ENCODE data around the gene FAM228B.
"Not testable (repeated sequence)": the region's sequence is repeated elsewhere in the genome, so short reads cannot be mapped to it uniquely, and the experiment has no call there.

Gene FAM228B

GRCh38 chr2:24159708-24160107, 36.4 kb downstream of the FAM228B start:
- DNase-seq (ENCODE audit: low spot score): no peak

- DNase-seq (ENCODE audit: low spot score): no peak
These were observed 37.5 kb downstream of the FAM228B start for GRCh38 chr2:24160761-24161160.

- no peak for DNase-seq (ENCODE audit: low spot score)
These were observed 39.2 kb downstream of the FAM228B start for GRCh38 chr2:24162494-24162893.

GRCh38 chr2:24163186-24163585, 39.9 kb downstream of the FAM228B start:
- no peak for DNase-seq (ENCODE audit: low spot score)

- DNase-seq (ENCODE audit: low spot score): no peak
These were observed 40.3 kb downstream of the FAM228B start for GRCh38 chr2:24163601-24164000.

- DNase-seq (ENCODE audit: low spot score): peak; percentile 82
These were observed 41.2 kb downstream of the FAM228B start for GRCh38 chr2:24164416-24164973.

GRCh38 chr2:24169023-24169422, 45.8 kb downstream of the FAM228B start:
- DNase-seq (ENCODE audit: low spot score): no peak

- DNase-seq (ENCODE audit: low spot score): no peak
These were observed 51.6 kb downstream of the FAM228B start, which contains the start of gene FAM228A for GRCh38 chr2:24174851-24175277. Gene FAM228A, plus strand, starts transcription at chr2:24175053. Its CDS starts 428 bp downstream, at chr2:24175481.

GRCh38 chr2:24175631-24176187, 52.4 kb downstream of the FAM228B start:
- DNase-seq (ENCODE audit: low spot score): no peak

GRCh38 chr2:24176326-24176725, 53.1 kb downstream of the FAM228B start:
- no peak for DNase-seq (ENCODE audit: low spot score)

- DNase-seq (ENCODE audit: low spot score): no peak
These were observed 56.4 kb downstream of the FAM228B start for GRCh38 chr2:24179683-24180082.

- DNase-seq (ENCODE audit: low spot score): no peak
These were observed 58.6 kb downstream of the FAM228B start for GRCh38 chr2:24181849-24182248.

- no peak for DNase-seq (ENCODE audit: low spot score)
These were observed 59.2 kb downstream of the FAM228B start for GRCh38 chr2:24182507-24182906.

GRCh38 chr2:24183366-24184069, 60.2 kb downstream of the FAM228B start:
- no peak for DNase-seq (ENCODE audit: low spot score)

- no peak for DNase-seq (ENCODE audit: low spot score)
These were observed 66.3 kb downstream of the FAM228B start for GRCh38 chr2:24189551-24189950.

GRCh38 chr2:24190503-24190902, 67.2 kb downstream of the FAM228B start:
- no peak for DNase-seq (ENCODE audit: low spot score)

- no peak for DNase-seq (ENCODE audit: low spot score)
These were observed 67.9 kb downstream of the FAM228B start for GRCh38 chr2:24191156-24191555.

- DNase-seq (ENCODE audit: low spot score): no peak
These were observed 68.6 kb downstream of the FAM228B start for GRCh38 chr2:24191848-24192247.

GRCh38 chr2:24197213-24197612, 73.9 kb downstream of the FAM228B start:
- not testable (repeated sequence) for DNase-seq (ENCODE audit: low spot score)

- DNase-seq (ENCODE audit: low spot score): no peak
These were observed 76.8 kb downstream of the FAM228B start for GRCh38 chr2:24199968-24200590.

- DNase-seq (ENCODE audit: low spot score): no peak
These were observed 77.5 kb downstream of the FAM228B start for GRCh38 chr2:24200799-24201198.

GRCh38 chr2:24203029-24203786, 79.9 kb downstream of the FAM228B start:
- no peak for DNase-seq (ENCODE audit: low spot score)
